ENCODE results near the gene RGS6. TPM values are rescaled to one million over a fixed set of nuclear protein-coding genes. Genes with fewer than 3 reads are reported as not detected.

Gene RGS6
- total and polyA plus RNA-seq, 8 donors = 0.06 to 0.47 (median 0.20) TPM; not detected in 1

- no peak for FAIRE-seq
- Histone ChIP-seq H3K9me3 (no peaks in the 10 kb centered on the region), H3K27ac (no peak overlapping the region), H3K4me1 (peaks cover 0 to 3% (median 0%) of the 10 kb centered on the region in 3 donors), H3K4me3 (no peak overlapping the region), H3K36me3 (no peaks in the 10 kb centered on the region), H3K27me3 (no peaks in the 10 kb centered on the region)
- intact Hi-C loops (cut with DNase I) = no loop called here
- DNase-seq = no peak
- WGBS, 2 donors = 80 to 83% methylated on average over 8 of the region's 8 CpGs
- peak in 1 of 4 donors; percentile 32 for ATAC-seq
- TF ChIP-seq CTCF (IDR thresholded peaks at IDR 0.05) = no peak
Observed at GRCh38 chr14:72608391-72609204, 676.4 kb downstream of the RGS6 start.

DNA sequence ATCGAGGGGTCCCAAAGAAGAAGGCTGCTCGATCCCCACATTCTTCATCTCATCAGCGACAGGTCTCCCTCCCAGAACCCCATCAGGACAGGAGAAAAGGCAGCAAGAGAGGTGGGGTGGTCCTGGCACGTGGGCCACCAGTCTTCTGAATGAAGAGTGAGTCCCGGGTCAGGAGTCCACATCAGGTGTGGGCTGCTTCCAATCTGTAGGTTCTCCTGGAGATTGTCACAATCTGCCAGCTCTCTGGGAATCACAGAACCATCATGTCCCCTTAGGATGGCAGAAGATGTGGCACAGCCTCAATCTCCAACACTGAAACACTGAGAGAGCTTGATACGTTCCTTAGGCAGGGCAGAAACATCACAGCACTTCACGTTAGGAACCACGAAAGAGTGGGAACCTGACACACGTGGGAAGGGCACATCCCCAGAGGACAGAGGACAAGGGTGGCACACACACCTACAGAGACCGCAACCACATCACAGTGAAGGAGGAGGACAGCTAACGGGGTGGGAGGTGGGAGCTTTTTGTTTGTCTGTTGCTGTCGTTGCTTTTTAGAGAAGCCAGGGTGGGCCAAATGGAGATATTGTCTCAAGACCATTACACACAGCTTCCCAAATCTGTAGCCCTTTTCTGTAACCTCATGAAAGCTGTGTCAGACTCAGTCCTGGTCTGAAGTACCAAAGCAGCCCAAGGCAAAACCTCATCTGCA lies 677.1 kb downstream of the RGS6 start:
- no peak overlapping the region for H3K27ac ChIP-seq
- no peak for FAIRE-seq

GRCh38 chr14:72610096-72610830 lies 678.0 kb downstream of the RGS6 start:
- FAIRE-seq = no peak
- TF ChIP-seq CTCF (IDR thresholded peaks at IDR 0.05) = no peak
- H3K27ac ChIP-seq = no peak overlapping the region
- ATAC-seq = no peak
- WGBS, 2 donors = 88 to 92% methylated on average over 12 of the region's 12 CpGs
- H3K4me3 ChIP-seq = no peak overlapping the region
- H3K9me3 ChIP-seq = no peaks in the 10 kb centered on the region
- no peak for DNase-seq
- peaks cover 0 to 3% (median 0%) of the 10 kb centered on the region in 3 donors for H3K4me1 ChIP-seq
- intact Hi-C loops (cut with DNase I) = no loop called here
- H3K27me3 ChIP-seq = no peaks in the 10 kb centered on the region
- H3K36me3 ChIP-seq = no peaks in the 10 kb centered on the region

More for the DNA sequence above, 677.1 kb downstream of the RGS6 start:
- peaks cover 0 to 3% (median 0%) of the 10 kb centered on the region in 3 donors for H3K4me1 ChIP-seq
- H3K9me3 ChIP-seq = no peaks in the 10 kb centered on the region
- ATAC-seq (no peak), DNase-seq (no peak)
- no peaks in the 10 kb centered on the region for H3K36me3 ChIP-seq
- WGBS, 2 donors = 82 to 85% methylated on average over 12 of the region's 12 CpGs
- H3K27me3 ChIP-seq = no peaks in the 10 kb centered on the region
- no peak for TF ChIP-seq CTCF (IDR thresholded peaks at IDR 0.05)
- intact Hi-C loops (cut with DNase I) = no loop called here
- H3K4me3 ChIP-seq = no peak overlapping the region

GRCh38 chr14:72610831-72611200 lies 678.6 kb downstream of the RGS6 start:
- no peak overlapping the region for H3K27ac ChIP-seq
- H3K4me1 ChIP-seq = peaks cover 0 to 3% (median 0%) of the 10 kb centered on the region in 3 donors
- 79 to 83% methylated on average over 2 of the region's 2 CpGs for WGBS, 2 donors
- FAIRE-seq (no peak), ATAC-seq (no peak), DNase-seq (no peak)
- no peak for TF ChIP-seq CTCF (IDR thresholded peaks at IDR 0.05)
- no peaks in the 10 kb centered on the region for H3K9me3 ChIP-seq
- no peak overlapping the region for H3K4me3 ChIP-seq
- H3K27me3 ChIP-seq = no peaks in the 10 kb centered on the region
- no peaks in the 10 kb centered on the region for H3K36me3 ChIP-seq
- intact Hi-C loops (cut with DNase I) = no loop called here

All from pancreas (tissue), 10 donors.